Measurements from ENCODE around the gene DHRS13. TPM values are rescaled to one million over a fixed set of nuclear protein-coding genes. Genes with fewer than 3 reads are reported as not detected.

DHRS13 gene
- polyA plus RNA-seq, 2 donors: 9.4 to 15.6 TPM

DNA sequence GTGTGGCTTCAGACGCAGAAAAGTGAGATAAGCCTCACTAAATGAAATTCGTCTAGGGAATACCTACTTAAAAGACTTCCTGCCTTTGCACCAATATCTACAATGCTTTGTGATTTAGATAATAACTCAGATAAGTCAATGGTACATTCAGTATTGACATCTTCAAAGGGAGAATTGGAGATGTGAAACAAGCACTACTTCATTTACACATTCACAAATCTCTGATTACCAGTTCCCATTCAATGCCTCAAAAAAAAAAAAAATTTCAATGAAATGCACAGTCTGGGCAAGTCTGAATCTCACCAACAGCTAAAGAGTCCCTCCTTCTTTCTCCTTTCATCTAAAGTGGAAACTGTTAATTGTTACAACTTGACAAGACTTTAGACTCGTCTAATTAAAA, 44.8 kb upstream of the DHRS13 start:
- no peaks in the 10 kb centered on the region for H3K4me1 ChIP-seq (ENCODE audit: control insufficient read depth in 2 of 2, insufficient read depth in 2 of 2, low read length in 1 of 2)
- H3K27ac ChIP-seq (ENCODE audit: low read depth in 2 of 2, low read length in 1 of 2): no peak overlapping the region
- 36 to 39% methylated on average over 3 of the region's 3 CpGs for WGBS, 2 donors

DNA sequence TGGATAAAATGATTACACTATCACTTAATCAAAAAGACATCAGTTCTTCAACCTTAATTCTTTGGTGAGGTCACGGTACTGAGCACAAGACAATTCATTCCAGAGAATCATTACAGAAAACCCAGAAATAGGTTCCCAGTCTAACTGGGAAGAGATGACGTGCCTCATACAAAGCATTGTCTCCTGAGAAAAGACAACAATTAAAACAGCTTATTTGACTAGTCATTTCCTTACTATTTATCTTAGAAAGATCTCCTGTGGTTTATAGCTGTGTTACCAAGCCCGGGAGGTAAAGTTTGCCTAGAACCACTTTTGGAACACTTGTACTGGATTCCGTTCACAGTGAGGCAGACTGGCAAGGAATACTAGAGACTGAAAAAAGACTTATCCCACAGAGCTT, 43.4 kb upstream of the DHRS13 start:
- no peak overlapping the region for H3K4me3 ChIP-seq (ENCODE audit: low read depth in 1 of 2, low read length in 2 of 2)
- 48 to 53% methylated on average over 4 of the region's 4 CpGs for WGBS, 2 donors
- no peaks in the 10 kb centered on the region for H3K27me3 ChIP-seq (ENCODE audit: control insufficient read depth in 1 of 2, insufficient read depth in 2 of 2, low read length in 2 of 2)
- no peaks in the 10 kb centered on the region for H3K36me3 ChIP-seq (ENCODE audit: control insufficient read depth in 2 of 2, insufficient read depth in 2 of 2, low read length in 1 of 2)
- no peaks in the 10 kb centered on the region for H3K4me1 ChIP-seq (ENCODE audit: control insufficient read depth in 2 of 2, insufficient read depth in 2 of 2, low read length in 1 of 2)
- H3K27ac ChIP-seq (ENCODE audit: low read depth in 2 of 2, low read length in 1 of 2): no peak overlapping the region
- H3K9me3 ChIP-seq (ENCODE audit: control insufficient read depth in 2 of 2, insufficient read depth in 1 of 2, low read depth in 1 of 2, low read length in 1 of 2): no peaks in the 10 kb centered on the region

More for the DNA sequence above, 44.8 kb upstream of the DHRS13 start:
- Histone ChIP-seq H3K9me3 (ENCODE audit: control insufficient read depth in 2 of 2, insufficient read depth in 1 of 2, low read depth in 1 of 2, low read length in 1 of 2) (no peaks in the 10 kb centered on the region), H3K27me3 (ENCODE audit: control insufficient read depth in 1 of 2, insufficient read depth in 2 of 2, low read length in 2 of 2) (no peaks in the 10 kb centered on the region), H3K4me3 (ENCODE audit: low read depth in 1 of 2, low read length in 2 of 2) (no peak overlapping the region), H3K36me3 (ENCODE audit: control insufficient read depth in 2 of 2, insufficient read depth in 2 of 2, low read length in 1 of 2) (no peaks in the 10 kb centered on the region)

DNA sequence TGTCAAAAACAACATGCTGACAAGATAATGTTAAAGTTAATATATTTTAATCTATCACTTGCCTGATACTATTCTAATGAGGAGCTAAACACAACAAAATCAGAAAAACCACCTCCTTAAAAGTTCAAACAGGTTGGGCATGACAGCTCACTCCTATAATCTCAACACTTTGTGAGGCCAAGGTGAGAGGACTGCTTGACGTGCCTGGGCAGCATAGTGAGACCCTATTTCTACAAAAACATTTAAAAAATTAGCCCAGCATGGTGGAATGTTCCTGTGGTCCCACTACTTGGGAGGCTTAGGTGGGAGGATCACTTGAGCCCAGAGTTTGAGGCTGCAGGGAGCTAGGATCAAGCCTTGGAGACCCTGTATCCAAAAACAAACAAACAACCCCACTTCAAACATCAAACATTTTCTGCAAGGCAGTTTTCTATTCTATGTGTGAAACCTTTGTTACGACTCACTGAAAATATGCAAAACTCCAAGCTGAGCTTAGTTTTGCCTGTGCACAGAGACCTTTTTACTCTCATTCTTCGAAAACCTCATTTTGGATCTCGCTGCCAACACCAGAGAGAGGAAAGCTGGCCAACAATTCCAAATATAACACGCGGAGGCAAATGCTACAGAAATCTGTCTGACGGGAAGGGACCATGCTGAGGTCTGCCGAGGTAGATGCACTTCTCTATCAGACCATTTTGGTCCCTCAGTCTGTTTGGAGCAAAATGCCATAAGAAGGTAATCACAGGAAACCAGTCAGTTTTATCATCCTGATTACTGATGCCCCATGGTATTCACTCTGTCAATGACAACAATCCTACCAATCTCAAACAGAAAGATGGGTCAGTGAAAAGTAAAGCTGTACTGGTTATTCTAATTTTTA, 42.2 kb upstream of the DHRS13 start:
- H3K27ac ChIP-seq (ENCODE audit: low read depth in 2 of 2, low read length in 1 of 2): no peak overlapping the region
- no peaks in the 10 kb centered on the region for H3K9me3 ChIP-seq (ENCODE audit: control insufficient read depth in 2 of 2, insufficient read depth in 1 of 2, low read depth in 1 of 2, low read length in 1 of 2)
- no peaks in the 10 kb centered on the region for H3K36me3 ChIP-seq (ENCODE audit: control insufficient read depth in 2 of 2, insufficient read depth in 2 of 2, low read length in 1 of 2)
- WGBS, 2 donors: 53 to 55% methylated on average over 8 of the region's 8 CpGs
- no peaks in the 10 kb centered on the region for H3K27me3 ChIP-seq (ENCODE audit: control insufficient read depth in 1 of 2, insufficient read depth in 2 of 2, low read length in 2 of 2)
- H3K4me3 ChIP-seq (ENCODE audit: low read depth in 1 of 2, low read length in 2 of 2): no peak overlapping the region
- H3K4me1 ChIP-seq (ENCODE audit: control insufficient read depth in 2 of 2, insufficient read depth in 2 of 2, low read length in 1 of 2): no peaks in the 10 kb centered on the region

DNA sequence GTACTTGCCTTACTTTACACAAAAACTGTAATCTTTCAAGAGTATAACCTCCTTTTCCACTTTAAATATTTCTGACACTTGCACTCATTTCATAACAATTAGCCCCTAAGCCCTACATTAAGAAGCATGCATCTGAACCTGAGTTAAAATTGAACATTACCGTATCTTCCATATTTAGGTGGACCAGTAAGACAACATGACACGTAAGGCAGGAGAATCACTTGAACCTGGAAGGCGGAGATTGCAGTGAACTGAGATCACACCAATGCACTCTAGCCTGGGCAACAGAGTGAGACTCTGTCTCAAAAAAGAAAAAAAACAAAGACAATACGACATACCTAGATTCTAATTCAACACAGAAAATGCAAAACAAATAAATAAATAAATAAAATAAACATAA, 41.5 kb upstream of the DHRS13 start:
- Histone ChIP-seq H3K27me3 (ENCODE audit: control insufficient read depth in 1 of 2, insufficient read depth in 2 of 2, low read length in 2 of 2) (no peaks in the 10 kb centered on the region), H3K4me1 (ENCODE audit: control insufficient read depth in 2 of 2, insufficient read depth in 2 of 2, low read length in 1 of 2) (no peaks in the 10 kb centered on the region), H3K27ac (ENCODE audit: low read depth in 2 of 2, low read length in 1 of 2) (no peak overlapping the region), H3K36me3 (ENCODE audit: control insufficient read depth in 2 of 2, insufficient read depth in 2 of 2, low read length in 1 of 2) (no peaks in the 10 kb centered on the region), H3K4me3 (ENCODE audit: low read depth in 1 of 2, low read length in 2 of 2) (no peak overlapping the region), H3K9me3 (ENCODE audit: control insufficient read depth in 2 of 2, insufficient read depth in 1 of 2, low read depth in 1 of 2, low read length in 1 of 2) (no peaks in the 10 kb centered on the region)
- 82 to 88% methylated on average over 4 of the region's 4 CpGs for WGBS, 2 donors

DNA sequence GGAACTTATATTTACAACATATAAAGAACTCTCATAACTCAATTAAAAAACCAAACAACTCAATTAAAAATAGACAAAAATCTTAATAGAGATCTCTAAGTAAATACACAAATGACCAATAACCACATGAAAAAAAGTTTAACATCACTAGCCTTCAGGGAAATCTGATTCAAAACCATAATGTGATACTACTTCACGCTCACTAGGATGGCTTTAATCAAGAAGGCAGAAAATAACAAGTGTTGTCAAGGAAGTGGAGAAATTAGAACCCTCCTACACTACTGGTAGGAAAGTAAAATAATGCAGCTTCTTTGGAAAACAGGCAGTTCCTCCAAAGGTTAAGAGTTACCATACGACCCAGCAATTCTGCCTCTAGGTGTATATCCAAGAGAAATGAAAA, 40.0 kb upstream of the DHRS13 start:
- H3K4me3 ChIP-seq (ENCODE audit: low read depth in 1 of 2, low read length in 2 of 2): no peak overlapping the region
- H3K27me3 ChIP-seq (ENCODE audit: control insufficient read depth in 1 of 2, insufficient read depth in 2 of 2, low read length in 2 of 2): no peaks in the 10 kb centered on the region
- H3K36me3 ChIP-seq (ENCODE audit: control insufficient read depth in 2 of 2, insufficient read depth in 2 of 2, low read length in 1 of 2): no peaks in the 10 kb centered on the region
- 82% methylated on average over 2 of the region's 2 CpGs for WGBS, 2 donors
- no peak overlapping the region for H3K27ac ChIP-seq (ENCODE audit: low read depth in 2 of 2, low read length in 1 of 2)
- H3K9me3 ChIP-seq (ENCODE audit: control insufficient read depth in 2 of 2, insufficient read depth in 1 of 2, low read depth in 1 of 2, low read length in 1 of 2): no peaks in the 10 kb centered on the region
- H3K4me1 ChIP-seq (ENCODE audit: control insufficient read depth in 2 of 2, insufficient read depth in 2 of 2, low read length in 1 of 2): no peaks in the 10 kb centered on the region

DNA sequence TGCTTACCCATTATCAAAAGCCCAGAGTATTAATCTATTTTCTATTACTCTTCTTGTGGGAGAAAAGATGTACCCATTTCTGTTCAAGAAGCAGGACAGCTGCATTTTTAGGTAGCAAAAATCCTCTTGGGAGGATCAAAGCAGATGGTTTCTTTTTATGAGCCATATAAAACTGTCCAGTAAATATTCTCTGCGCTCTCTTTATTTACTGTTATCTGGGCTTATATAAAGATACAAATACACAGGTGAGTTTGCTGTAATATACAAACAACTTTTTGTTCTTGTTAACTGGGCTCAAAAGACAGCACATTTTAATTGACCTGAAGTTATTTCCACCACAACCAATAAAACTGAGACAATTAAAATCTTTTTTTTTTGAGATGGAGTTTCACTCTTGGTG, 38.4 kb upstream of the DHRS13 start:
- Histone ChIP-seq H3K4me1 (ENCODE audit: control insufficient read depth in 2 of 2, insufficient read depth in 2 of 2, low read length in 1 of 2) (no peaks in the 10 kb centered on the region), H3K4me3 (ENCODE audit: low read depth in 1 of 2, low read length in 2 of 2) (no peak overlapping the region), H3K36me3 (ENCODE audit: control insufficient read depth in 2 of 2, insufficient read depth in 2 of 2, low read length in 1 of 2) (no peaks in the 10 kb centered on the region), H3K9me3 (ENCODE audit: control insufficient read depth in 2 of 2, insufficient read depth in 1 of 2, low read depth in 1 of 2, low read length in 1 of 2) (no peaks in the 10 kb centered on the region), H3K27me3 (ENCODE audit: control insufficient read depth in 1 of 2, insufficient read depth in 2 of 2, low read length in 2 of 2) (no peaks in the 10 kb centered on the region), H3K27ac (ENCODE audit: low read depth in 2 of 2, low read length in 1 of 2) (no peak overlapping the region)
- WGBS, 2 donors: 73 to 90% methylated on average over 1 of the region's 1 CpG

DNA sequence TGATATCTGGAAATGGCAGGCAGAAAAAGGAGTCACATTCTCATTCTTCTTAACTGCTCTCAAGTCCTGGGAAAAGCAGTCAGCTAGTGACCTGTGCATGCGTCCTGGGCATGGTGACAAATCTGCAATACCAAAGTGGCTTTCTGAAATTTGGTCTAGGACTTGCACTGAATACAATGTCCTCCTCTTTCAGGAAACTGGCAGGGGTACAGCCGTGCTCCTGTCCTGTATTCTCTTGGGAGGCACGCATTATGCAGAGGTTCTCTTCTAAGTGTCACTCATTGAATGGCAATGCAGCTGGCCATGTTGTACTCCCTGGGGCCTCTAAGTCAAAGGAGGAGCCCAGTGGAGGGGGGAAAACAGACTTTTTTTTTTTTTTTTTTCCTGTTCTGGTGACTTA, 37.8 kb upstream of the DHRS13 start:
- no peaks in the 10 kb centered on the region for H3K9me3 ChIP-seq (ENCODE audit: control insufficient read depth in 2 of 2, insufficient read depth in 1 of 2, low read depth in 1 of 2, low read length in 1 of 2)
- no peaks in the 10 kb centered on the region for H3K4me1 ChIP-seq (ENCODE audit: control insufficient read depth in 2 of 2, insufficient read depth in 2 of 2, low read length in 1 of 2)
- H3K36me3 ChIP-seq (ENCODE audit: control insufficient read depth in 2 of 2, insufficient read depth in 2 of 2, low read length in 1 of 2): no peaks in the 10 kb centered on the region
- WGBS, 2 donors: 64 to 71% methylated on average over 3 of the region's 3 CpGs
- no peaks in the 10 kb centered on the region for H3K27me3 ChIP-seq (ENCODE audit: control insufficient read depth in 1 of 2, insufficient read depth in 2 of 2, low read length in 2 of 2)
- no peak overlapping the region for H3K4me3 ChIP-seq (ENCODE audit: low read depth in 1 of 2, low read length in 2 of 2)
- H3K27ac ChIP-seq (ENCODE audit: low read depth in 2 of 2, low read length in 1 of 2): no peak overlapping the region

DNA sequence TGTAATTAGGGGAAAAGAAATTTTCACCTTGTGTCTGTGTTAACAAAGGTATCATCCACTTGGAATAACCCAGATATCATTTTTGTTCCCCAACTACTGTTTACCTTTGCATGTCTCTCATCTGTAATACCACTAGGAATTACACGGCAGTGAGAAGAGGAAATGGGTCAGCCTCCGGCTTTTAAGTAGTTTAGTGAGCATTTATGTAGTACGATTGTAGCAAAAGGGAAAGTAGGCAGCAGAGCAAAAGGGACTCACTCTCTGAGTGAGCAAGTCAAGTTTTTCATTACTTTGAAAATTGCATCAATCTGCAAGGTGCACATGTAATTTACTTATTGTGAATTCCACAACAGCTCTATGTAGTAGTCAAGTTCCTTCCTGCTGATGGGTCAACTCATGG, 37.3 kb upstream of the DHRS13 start:
- no peaks in the 10 kb centered on the region for H3K27me3 ChIP-seq (ENCODE audit: control insufficient read depth in 1 of 2, insufficient read depth in 2 of 2, low read length in 2 of 2)
- no peaks in the 10 kb centered on the region for H3K36me3 ChIP-seq (ENCODE audit: control insufficient read depth in 2 of 2, insufficient read depth in 2 of 2, low read length in 1 of 2)
- 60 to 63% methylated on average over 3 of the region's 3 CpGs for WGBS, 2 donors
- H3K4me3 ChIP-seq (ENCODE audit: low read depth in 1 of 2, low read length in 2 of 2): no peak overlapping the region
- no peak overlapping the region for H3K27ac ChIP-seq (ENCODE audit: low read depth in 2 of 2, low read length in 1 of 2)
- no peaks in the 10 kb centered on the region for H3K4me1 ChIP-seq (ENCODE audit: control insufficient read depth in 2 of 2, insufficient read depth in 2 of 2, low read length in 1 of 2)
- no peaks in the 10 kb centered on the region for H3K9me3 ChIP-seq (ENCODE audit: control insufficient read depth in 2 of 2, insufficient read depth in 1 of 2, low read depth in 1 of 2, low read length in 1 of 2)

DNA sequence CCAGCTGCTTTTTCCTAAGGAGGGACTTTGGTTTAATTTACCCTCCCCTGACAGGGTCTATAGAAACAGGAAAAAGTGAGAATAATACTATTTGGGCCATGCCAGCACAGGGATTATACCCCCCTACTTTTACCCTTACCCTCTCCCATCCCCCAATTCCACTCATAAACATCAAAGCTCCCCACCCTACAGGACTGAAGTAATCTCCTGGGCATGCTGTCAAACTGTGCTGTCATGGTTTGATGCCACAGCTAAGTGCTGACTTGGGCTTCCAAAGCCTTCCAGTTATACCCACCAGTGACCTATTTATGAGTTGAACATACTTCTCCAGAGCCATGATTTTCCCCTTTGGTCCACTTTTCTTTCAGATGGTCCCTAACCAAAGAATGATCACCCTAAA, 35.7 kb upstream of the DHRS13 start:
- Histone ChIP-seq H3K27ac (ENCODE audit: low read depth in 2 of 2, low read length in 1 of 2) (no peak overlapping the region), H3K4me1 (ENCODE audit: control insufficient read depth in 2 of 2, insufficient read depth in 2 of 2, low read length in 1 of 2) (no peaks in the 10 kb centered on the region), H3K36me3 (ENCODE audit: control insufficient read depth in 2 of 2, insufficient read depth in 2 of 2, low read length in 1 of 2) (no peaks in the 10 kb centered on the region), H3K9me3 (ENCODE audit: control insufficient read depth in 2 of 2, insufficient read depth in 1 of 2, low read depth in 1 of 2, low read length in 1 of 2) (no peaks in the 10 kb centered on the region), H3K4me3 (ENCODE audit: low read depth in 1 of 2, low read length in 2 of 2) (no peak overlapping the region), H3K27me3 (ENCODE audit: control insufficient read depth in 1 of 2, insufficient read depth in 2 of 2, low read length in 2 of 2) (no peaks in the 10 kb centered on the region)

DNA sequence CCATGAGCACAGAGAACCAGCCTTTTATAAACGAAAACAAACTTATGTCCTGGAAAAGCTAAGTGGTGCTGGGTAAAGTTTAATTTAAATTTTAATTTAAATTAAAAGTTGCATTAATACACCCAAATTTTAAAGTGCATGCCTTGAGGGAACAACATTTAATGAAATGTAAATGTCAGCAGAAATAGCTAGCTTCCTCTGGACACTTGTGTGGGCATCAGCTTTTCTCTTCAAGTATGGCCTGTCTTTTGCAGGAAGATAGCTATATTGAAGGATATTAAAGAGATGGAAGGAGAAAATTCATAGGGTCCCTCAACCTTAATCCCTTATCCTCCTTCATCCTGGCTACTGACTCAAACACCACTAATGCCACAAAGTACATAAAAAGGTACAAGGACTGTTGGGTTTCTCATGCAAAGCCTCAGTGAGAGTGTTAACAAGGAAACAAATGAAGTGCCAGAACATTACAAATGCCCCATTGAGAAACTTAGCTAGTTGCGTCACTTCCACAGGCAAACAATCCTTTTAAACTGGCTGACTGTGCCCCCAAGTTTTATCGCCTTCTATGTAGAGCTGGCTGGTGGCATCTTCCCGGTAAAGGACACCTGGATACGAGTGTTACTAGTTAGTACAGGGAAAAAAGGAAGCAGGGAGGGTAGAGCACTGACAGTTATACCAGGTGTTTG, 34.3 kb upstream of the DHRS13 start:
- no peak overlapping the region for H3K27ac ChIP-seq (ENCODE audit: low read depth in 2 of 2, low read length in 1 of 2)
- no peaks in the 10 kb centered on the region for H3K9me3 ChIP-seq (ENCODE audit: control insufficient read depth in 2 of 2, insufficient read depth in 1 of 2, low read depth in 1 of 2, low read length in 1 of 2)
- 61 to 69% methylated on average over 5 of the region's 5 CpGs for WGBS, 2 donors
- H3K4me3 ChIP-seq (ENCODE audit: low read depth in 1 of 2, low read length in 2 of 2): no peak overlapping the region
- no peaks in the 10 kb centered on the region for H3K27me3 ChIP-seq (ENCODE audit: control insufficient read depth in 1 of 2, insufficient read depth in 2 of 2, low read length in 2 of 2)
- H3K4me1 ChIP-seq (ENCODE audit: control insufficient read depth in 2 of 2, insufficient read depth in 2 of 2, low read length in 1 of 2): no peaks in the 10 kb centered on the region
- H3K36me3 ChIP-seq (ENCODE audit: control insufficient read depth in 2 of 2, insufficient read depth in 2 of 2, low read length in 1 of 2): no peaks in the 10 kb centered on the region

Data from esophagus (tissue), 2 donors.